Activated CD8-positive, alpha-beta T cell treated with anti-CD3 and anti-CD28 coated beads for 36 hours (primary cell): ENCODE measurements around the gene TM6SF1. TPM values are rescaled to one million over a fixed set of nuclear protein-coding genes. Genes with fewer than 3 reads are reported as not detected.

ENCODE experiments used
- ATAC-seq: fragments of 200-7000 bp; cut with Tn5 transposase; one replicate; pipeline ENCODE4 v1.10.0; 2021; ENCODE audit warnings: mild to moderate bottlenecking, moderate library complexity
- CTCF ChIA-PET: fragments of 350-600 bp; sonication (Branson Sonifier 250); formaldehyde crosslinking; loops from one replicate; lab custom pipeline; 2021; ENCODE audit warnings: antibody characterized with exemption; lab: Charles Lee
- POLR2A ChIA-PET: fragments of 350-600 bp; sonication (Branson Sonifier 250); formaldehyde crosslinking; loops from one replicate; lab custom pipeline; 2021; ENCODE audit warnings: antibody characterized with exemption; lab: Charles Lee
- DNase-seq: peaks from one replicate; pipeline ENCODE4 v3.0.0-alpha.2; 2020
- H3K27ac Mint-ChIP-seq: one replicate; pipeline ENCODE4 v1.8.0; 2021; ENCODE audit warnings: mild to moderate bottlenecking, mixed read lengths
- H3K27me3 Mint-ChIP-seq: one replicate; pipeline ENCODE4 v1.8.0; 2021; ENCODE audit warnings: mixed read lengths
- H3K36me3 Mint-ChIP-seq: one replicate; pipeline ENCODE4 v1.8.0; 2021; ENCODE audit warnings: low read depth, mixed read lengths
- H3K4me1 Mint-ChIP-seq: one replicate; pipeline ENCODE4 v1.8.0; 2021; ENCODE audit warnings: low read depth, mixed read lengths
- H3K4me3 Mint-ChIP-seq: one replicate; pipeline ENCODE4 v1.8.0; 2021; ENCODE audit warnings: mild to moderate bottlenecking, moderate library complexity, mixed read lengths
- H3K9me3 Mint-ChIP-seq: one replicate; pipeline ENCODE4 v1.8.0; 2021; ENCODE audit warnings: mixed read lengths
- CTCF ChIP-seq: fragments of 200-600 bp; IDR thresholded peaks from one replicate; pipeline ENCODE4 v1.8.0; 2022; ENCODE audit warnings: antibody characterized with exemption, mild to moderate bottlenecking
- intact Hi-C: fragments of 100-400 bp; cut with micrococcal nuclease; formaldehyde crosslinking; loops from one replicate; pipeline ENCODE4 v1.10.0; 2022
- total RNA-seq, 2 experiments: library from RNA; stranded (reverse); gene quantifications; one replicate each; pipeline ENCODE4 v1.2.3, GENCODE V29; 2021

The TM6SF1 gene
- 1 to 10 TPM; 5.6 TPM for total RNA-seq

GRCh38 chr15:83106994-83107840 lies at the start of gene TM6SF1:
Gene TM6SF1 (plus strand): TSS chr15:83107645. CDS start chr15:83107681, 36 bp downstream.
- POLR2A ChIA-PET = interaction anchor here (0.5 to 1.3 kb wide), 3 partner anchors 41 to 568 kb away, joined by 3 to 5 read pairs (median 3); partner anchors contain the start of gene BTBD1
- ATAC-seq (peak; percentile 52), DNase-seq (peak; percentile 37)
- no peak for TF ChIP-seq CTCF
- H3K4me1 Mint-ChIP-seq = peaks cover 17% of the 10 kb centered on the region
- no peaks in the 10 kb centered on the region for H3K9me3 Mint-ChIP-seq
- H3K4me3 Mint-ChIP-seq = peak within 1 kb of the TSS; percentile 81
- intact Hi-C loops = no loop called here
- CTCF ChIA-PET = no interaction called here
- H3K36me3 Mint-ChIP-seq = no peaks in the 10 kb centered on the region
- H3K27ac Mint-ChIP-seq = peak within 1 kb of the TSS; percentile 68
- H3K27me3 Mint-ChIP-seq = peaks cover 51% of the 10 kb centered on the region

GRCh38 chr15:83057696-83058376 lies 49.6 kb upstream of the TM6SF1 start:
- peaks cover 28% of the 10 kb centered on the region for H3K36me3 Mint-ChIP-seq
- H3K27ac Mint-ChIP-seq = no peak overlapping the region
- no peak for DNase-seq
- POLR2A ChIA-PET = interaction anchor here (1.8 kb wide), 1 partner anchor 9 kb away, joined by 12 read pairs; the partner anchor contains the start of gene BTBD1
- CTCF ChIA-PET = no interaction called here
- H3K9me3 Mint-ChIP-seq = no peaks in the 10 kb centered on the region
- H3K27me3 Mint-ChIP-seq = no peaks in the 10 kb centered on the region
- no peak for TF ChIP-seq CTCF
- intact Hi-C loops = no loop called here
- ATAC-seq = no peak
- no peak overlapping the region for H3K4me3 Mint-ChIP-seq
- peaks cover 26% of the 10 kb centered on the region for H3K4me1 Mint-ChIP-seq

GRCh38 chr15:83061680-83062079 lies 45.8 kb upstream of the TM6SF1 start:
- H3K4me1 Mint-ChIP-seq = peaks cover 21% of the 10 kb centered on the region
- DNase-seq (no peak), ATAC-seq (no peak)
- ChIA-PET CTCF (interaction anchor here (1.0 to 2.0 kb wide), 2 partner anchors 147 to 187 kb away, joined by 3 to 5 read pairs; no protein-coding TSS in a partner anchor), POLR2A (interaction anchor here (1.7 kb wide), 1 partner anchor 50 kb away, joined by 5 read pairs; the partner anchor contains the start of gene C15orf40)
- no peak overlapping the region for H3K4me3 Mint-ChIP-seq
- no peak for TF ChIP-seq CTCF
- peaks cover 26% of the 10 kb centered on the region for H3K36me3 Mint-ChIP-seq
- no peaks in the 10 kb centered on the region for H3K27me3 Mint-ChIP-seq
- no peak overlapping the region for H3K27ac Mint-ChIP-seq
- intact Hi-C loops = no loop called here
- no peaks in the 10 kb centered on the region for H3K9me3 Mint-ChIP-seq

- no peak for ATAC-seq
- POLR2A ChIA-PET = interaction anchor here (0.8 to 1.7 kb wide), 5 partner anchors 8 to 51 kb away, joined by 3 to 5 read pairs (median 4); partner anchors contain the start of gene C15orf40
- Mint-ChIP-seq H3K36me3 (peaks cover 21% of the 10 kb centered on the region), H3K9me3 (no peaks in the 10 kb centered on the region), H3K27ac (no peak overlapping the region), H3K4me3 (no peak overlapping the region), H3K4me1 (peaks cover 17% of the 10 kb centered on the region), H3K27me3 (no peaks in the 10 kb centered on the region)
- intact Hi-C loops = no loop called here
- TF ChIP-seq CTCF = no peak
- DNase-seq = no peak
- CTCF ChIA-PET = interaction anchor here (1.0 to 2.0 kb wide), 3 partner anchors 51 to 186 kb away, joined by 3 to 6 read pairs (median 5); partner anchors contain the start of gene C15orf40
Observed at GRCh38 chr15:83062768-83063180, 44.7 kb upstream of the TM6SF1 start.
